ENCODE results near the gene PPIL4. TPM values are rescaled to one million over a fixed set of nuclear protein-coding genes. Genes with fewer than 3 reads are reported as not detected.
"Not testable (repeated sequence)": the region's sequence is repeated elsewhere in the genome, so short reads cannot be mapped to it uniquely, and the experiment has no call there.

The PPIL4 gene
- total RNA-seq, 1 experiment from 2014 or later: 43.9 TPM

- Histone ChIP-seq H3K36me3 (no peaks in the 10 kb centered on the region), H3K4me3 (no peak overlapping the region), H3K27ac (no peak overlapping the region), H3K4me1 (replicated peaks) (no peaks in the 10 kb centered on the region), H3K9me3 (replicated peaks) (no peaks in the 10 kb centered on the region), H3K27me3 (replicated peaks) (no peaks in the 10 kb centered on the region)
- DNase-seq (ENCODE audit: low read depth in 1 of 2, low spot score in 2 of 2): no peak
Observed at GRCh38 chr6:149472241-149472640, 73.6 kb downstream of the PPIL4 start.

GRCh38 chr6:149471801-149472200 is 74.0 kb downstream of the PPIL4 start:
- Histone ChIP-seq H3K27me3 (replicated peaks) (no peaks in the 10 kb centered on the region), H3K9me3 (replicated peaks) (no peaks in the 10 kb centered on the region), H3K4me3 (no peak overlapping the region), H3K36me3 (no peaks in the 10 kb centered on the region), H3K27ac (no peak overlapping the region), H3K4me1 (replicated peaks) (no peaks in the 10 kb centered on the region)
- DNase-seq (ENCODE audit: low read depth in 1 of 2, low spot score in 2 of 2): no peak

- Histone ChIP-seq H3K4me1 (replicated peaks) (no peaks in the 10 kb centered on the region), H3K4me3 (no peak overlapping the region), H3K9me3 (replicated peaks) (no peaks in the 10 kb centered on the region), H3K27me3 (replicated peaks) (no peaks in the 10 kb centered on the region), H3K36me3 (no peaks in the 10 kb centered on the region), H3K27ac (no peak overlapping the region)
- DNase-seq (ENCODE audit: low read depth in 1 of 2, low spot score in 2 of 2): no peak
Observed at GRCh38 chr6:149470948-149471347, 74.9 kb downstream of the PPIL4 start.

GRCh38 chr6:149468179-149468578 is 77.7 kb downstream of the PPIL4 start:
- no peaks in the 10 kb centered on the region for H3K27me3 ChIP-seq (replicated peaks)
- no peaks in the 10 kb centered on the region for H3K36me3 ChIP-seq
- DNase-seq (ENCODE audit: low read depth in 1 of 2, low spot score in 2 of 2): no peak
- H3K27ac ChIP-seq: no peak overlapping the region
- H3K9me3 ChIP-seq (replicated peaks): no peaks in the 10 kb centered on the region
- H3K4me3 ChIP-seq: no peak overlapping the region
- no peaks in the 10 kb centered on the region for H3K4me1 ChIP-seq (replicated peaks)

- H3K9me3 ChIP-seq (replicated peaks): no peaks in the 10 kb centered on the region
- no peak overlapping the region for H3K27ac ChIP-seq
- H3K4me3 ChIP-seq: no peak overlapping the region
- no peaks in the 10 kb centered on the region for H3K27me3 ChIP-seq (replicated peaks)
- no peaks in the 10 kb centered on the region for H3K36me3 ChIP-seq
- no peak for DNase-seq (ENCODE audit: low read depth in 1 of 2, low spot score in 2 of 2)
- H3K4me1 ChIP-seq (replicated peaks): no peaks in the 10 kb centered on the region
Observed at GRCh38 chr6:149467265-149467664, 78.6 kb downstream of the PPIL4 start.

- DNase-seq (ENCODE audit: low read depth in 1 of 2, low spot score in 2 of 2): no peak
- no peak overlapping the region for H3K27ac ChIP-seq
- no peaks in the 10 kb centered on the region for H3K36me3 ChIP-seq
- H3K27me3 ChIP-seq (replicated peaks): no peaks in the 10 kb centered on the region
- no peaks in the 10 kb centered on the region for H3K9me3 ChIP-seq (replicated peaks)
- H3K4me3 ChIP-seq: no peak overlapping the region
- H3K4me1 ChIP-seq (replicated peaks): no peaks in the 10 kb centered on the region
Observed at GRCh38 chr6:149464411-149464810, 81.4 kb downstream of the PPIL4 start.

- H3K4me1 ChIP-seq (replicated peaks): no peaks in the 10 kb centered on the region
- no peaks in the 10 kb centered on the region for H3K36me3 ChIP-seq
- H3K4me3 ChIP-seq: no peak overlapping the region
- H3K9me3 ChIP-seq (replicated peaks): no peaks in the 10 kb centered on the region
- no peak for DNase-seq (ENCODE audit: low read depth in 1 of 2, low spot score in 2 of 2)
- no peak overlapping the region for H3K27ac ChIP-seq
- H3K27me3 ChIP-seq (replicated peaks): no peaks in the 10 kb centered on the region
Observed at GRCh38 chr6:149463781-149464180, 82.1 kb downstream of the PPIL4 start.

- H3K4me1 ChIP-seq (replicated peaks); DNase-seq (ENCODE audit: low read depth in 1 of 2, low spot score in 2 of 2); H3K4me3 ChIP-seq; H3K36me3 ChIP-seq; H3K27me3 ChIP-seq (replicated peaks); H3K9me3 ChIP-seq (replicated peaks); H3K27ac ChIP-seq: not testable (repeated sequence)
Observed at GRCh38 chr6:149462712-149463111, 83.1 kb downstream of the PPIL4 start.

- Histone ChIP-seq H3K27me3 (replicated peaks) (no peaks in the 10 kb centered on the region), H3K9me3 (replicated peaks) (no peaks in the 10 kb centered on the region), H3K27ac (no peak overlapping the region), H3K36me3 (no peaks in the 10 kb centered on the region), H3K4me1 (replicated peaks) (no peaks in the 10 kb centered on the region), H3K4me3 (no peak overlapping the region)
- no peak for DNase-seq (ENCODE audit: low read depth in 1 of 2, low spot score in 2 of 2)
Observed at GRCh38 chr6:149461670-149462069, 84.2 kb downstream of the PPIL4 start.

- H3K4me3 ChIP-seq; H3K4me1 ChIP-seq (replicated peaks); DNase-seq (ENCODE audit: low read depth in 1 of 2, low spot score in 2 of 2); H3K9me3 ChIP-seq (replicated peaks); H3K36me3 ChIP-seq; H3K27me3 ChIP-seq (replicated peaks); H3K27ac ChIP-seq: not testable (repeated sequence)
Observed at GRCh38 chr6:149460249-149460648, 85.6 kb downstream of the PPIL4 start.

GRCh38 chr6:149459761-149460160 is 86.1 kb downstream of the PPIL4 start:
- H3K27me3 ChIP-seq (replicated peaks): no peaks in the 10 kb centered on the region
- H3K36me3 ChIP-seq: no peaks in the 10 kb centered on the region
- H3K9me3 ChIP-seq (replicated peaks): no peaks in the 10 kb centered on the region
- DNase-seq (ENCODE audit: low read depth in 1 of 2, low spot score in 2 of 2): no peak
- H3K4me1 ChIP-seq (replicated peaks): peaks cover 4% of the 10 kb centered on the region
- no peak overlapping the region for H3K4me3 ChIP-seq
- no peak overlapping the region for H3K27ac ChIP-seq

GRCh38 chr6:149458806-149459205 is 87.0 kb downstream of the PPIL4 start:
- Histone ChIP-seq H3K27me3 (replicated peaks) (no peaks in the 10 kb centered on the region), H3K27ac (no peak overlapping the region), H3K4me3 (no peak overlapping the region), H3K9me3 (replicated peaks) (no peaks in the 10 kb centered on the region), H3K4me1 (replicated peaks) (peaks cover 13% of the 10 kb centered on the region), H3K36me3 (no peaks in the 10 kb centered on the region)
- DNase-seq (ENCODE audit: low read depth in 1 of 2, low spot score in 2 of 2): no peak

- Histone ChIP-seq H3K4me1 (replicated peaks) (peaks cover 18% of the 10 kb centered on the region), H3K9me3 (replicated peaks) (no peaks in the 10 kb centered on the region), H3K27me3 (replicated peaks) (no peaks in the 10 kb centered on the region), H3K4me3 (no peak overlapping the region), H3K36me3 (no peaks in the 10 kb centered on the region), H3K27ac (no peak overlapping the region)
- DNase-seq (ENCODE audit: low read depth in 1 of 2, low spot score in 2 of 2): no peak
Observed at GRCh38 chr6:149458196-149458595, 87.6 kb downstream of the PPIL4 start.

GRCh38 chr6:149457316-149457884 is 88.4 kb downstream of the PPIL4 start:
- no peak for DNase-seq (ENCODE audit: low read depth in 1 of 2, low spot score in 2 of 2)
- Histone ChIP-seq H3K36me3 (no peaks in the 10 kb centered on the region), H3K27me3 (replicated peaks) (no peaks in the 10 kb centered on the region), H3K4me3 (no peak overlapping the region), H3K27ac (no peak overlapping the region), H3K4me1 (replicated peaks) (peaks cover 18% of the 10 kb centered on the region), H3K9me3 (replicated peaks) (no peaks in the 10 kb centered on the region)

GRCh38 chr6:149456311-149457021 is 89.4 kb downstream of the PPIL4 start:
- Histone ChIP-seq H3K27me3 (replicated peaks) (no peaks in the 10 kb centered on the region), H3K27ac (no peak overlapping the region), H3K4me1 (replicated peaks) (peaks cover 18% of the 10 kb centered on the region), H3K4me3 (no peak overlapping the region), H3K36me3 (no peaks in the 10 kb centered on the region), H3K9me3 (replicated peaks) (no peaks in the 10 kb centered on the region)
- no peak for DNase-seq (ENCODE audit: low read depth in 1 of 2, low spot score in 2 of 2)
